Heart left ventricle (tissue), 16 donors: ENCODE data around the gene KIAA1217. TPM values are rescaled to one million over a fixed set of nuclear protein-coding genes. Genes with fewer than 3 reads are reported as not detected.
A peak's percentile ranks its signal among the peaks of the same experiment; 100 is the strongest.

Experiments
- ATAC-seq, 4 donors: fragments of 200-7000 bp; cut with Tn5 transposase; one replicate each; pipeline ENCODE4 v1.9.1; 2020 to 2022; ENCODE audit warnings: moderate library complexity in 4 of 4, mild to moderate bottlenecking in 3 of 4, moderate number of reproducible peaks in 1 of 4
- DNase-seq, 5 donors: peaks; one replicate each; pipeline ENCODE4 v3.0.0-alpha.2; 2020
- H3K27ac ChIP-seq, 12 donors: fragments of 200-600 bp; sonication (generic) in 4 of 12; one replicate each; pipeline versions ENCODE4 v1.5.0 to v1.8.0; 2016 to 2022; ENCODE audit warnings: mild to moderate bottlenecking in 2 of 12
- H3K27me3 ChIP-seq, 9 donors: fragments of 200-600 bp; sonication (generic) in 2 of 9; one replicate each; pipeline versions ENCODE4 v1.5.1 to v1.8.0; 2016 to 2022; ENCODE audit warnings: mild to moderate bottlenecking in 3 of 9
- H3K36me3 ChIP-seq, 9 donors: fragments of 200-600 bp; sonication (generic) in 2 of 9; one replicate each; pipeline versions ENCODE4 v1.5.0 to v1.8.0; 2018 to 2022; ENCODE audit warnings: mild to moderate bottlenecking in 2 of 9
- H3K4me1 ChIP-seq, 12 donors: fragments of 200-600 bp; sonication (generic) in 4 of 12; one replicate each; pipeline versions ENCODE4 v1.5.0 to v1.8.0; 2016 to 2022; ENCODE audit warnings: mild to moderate bottlenecking in 3 of 12
- H3K4me3 ChIP-seq, 12 donors: fragments of 200-600 bp; sonication (generic) in 4 of 12; one replicate each; pipeline versions ENCODE4 v1.5.0 to v1.8.0; 2017 to 2022; ENCODE audit warnings: mild to moderate bottlenecking in 9 of 12, moderate library complexity in 4 of 12
- H3K9me3 ChIP-seq, 12 donors: fragments of 200-600 bp; sonication (generic) in 4 of 12; one replicate each; pipeline versions ENCODE4 v1.5.0 to v1.8.0; 2016 to 2022; ENCODE audit warnings: mild to moderate bottlenecking in 1 of 12
- POLR2A ChIP-seq, 2 donors: fragments of 450-650 bp; IDR thresholded peaks; one replicate each; pipeline ENCODE4 v1.6.1; 2017; ENCODE audit warnings: antibody characterized with exemption in 2 of 2, mild to moderate bottlenecking in 2 of 2, moderate library complexity in 2 of 2
- WGBS, 4 donors: extraction: QIAGEN DNeasy Blood & Tissue Kit in 2 of 4; methylation state at CpG; one replicate each; pipeline versions ENCODE4 v1.1.5 to v1.1.7; 2013 to 2018; 5-methylcytosine and 5-hydroxymethylcytosine counted together
- intact Hi-C, 10 donors: fragments of 100-400 bp; cut with DNase I; formaldehyde crosslinking; loops; one replicate each; pipeline versions ENCODE4 v1.11.1 to v1.14.2; 2022
- polyA plus RNA-seq, 2 donors: library from polyadenylated mRNA; stranded (reverse); fragments of 200-250 nt; gene quantifications; one replicate each; pipeline ENCODE4 v1.2.3, GENCODE V29; 2013
- total RNA-seq, 9 donors: library from RNA; depleted of rRNA in 2 of 9; stranded (reverse); fragments of >200 nt in 2 of 9; fragmentation: NEBNext Ultra II Directional in 3 of 9; extraction: Animal tissue kit (Norgen Biotek cat#: 25700) in 3 of 9; gene quantifications; one replicate each; pipeline versions ENCODE4 v1.1.0 to v1.2.4, GENCODE V29; 2016 to 2023
- TF ChIP-seq, protein P1 (sequence below), 12 donors: fragments of 200-600 bp; sonication (generic) in 4 of 12; IDR thresholded peaks; one replicate each; pipeline versions ENCODE4 v1.5.0 to v1.8.0; 2018 to 2022; ENCODE audit warnings: antibody characterized with exemption in 12 of 12, mild to moderate bottlenecking in 5 of 12
- donor health status: ischemic (EF 13 %, LVEDD 7.1; RV severe dilation, severe dysfunction).
- donor health status: healthy with polysubstance abuse.
- donor health status: DM: no; HTN: yes; CAD: no.
- donor health status: DM: no; HTN: no; CAD: no.
- donor health status: ischemic (EF 25% LVEDD 6.9; RV normal size, moderate dysfunction).
- donor health status: ischemic (EF 25% LVEDD 5.7; RV mildly dilated, moderate dysfunction).
- donor health status: healthy.
- donor health status: DM: yes; HTN: yes; CAD: no.
- donor health status: ischemic (EF 35%, LVEDD 5.7; RV mildly dilated, moderate dysfunction).
- donor health status: nonischemic (EF 11% LVEDD 7.7; RV severe dilation, severe dysfunction).
- donor health status: DM: yes; HTN: yes; CAD: no.
- donor health status: PGD.
- donor health status: ischemic (EF 29% LVEDD 5.4; RV normal size, mild dysfunction).
- donor health status: nonischemic (EF 23%, LVEDD 6.1; RV moderate dilation, normal function).

The KIAA1217 gene
- total and polyA plus RNA-seq, 11 donors = 12.7 to 66.7 (median 33.5) TPM

DNA sequence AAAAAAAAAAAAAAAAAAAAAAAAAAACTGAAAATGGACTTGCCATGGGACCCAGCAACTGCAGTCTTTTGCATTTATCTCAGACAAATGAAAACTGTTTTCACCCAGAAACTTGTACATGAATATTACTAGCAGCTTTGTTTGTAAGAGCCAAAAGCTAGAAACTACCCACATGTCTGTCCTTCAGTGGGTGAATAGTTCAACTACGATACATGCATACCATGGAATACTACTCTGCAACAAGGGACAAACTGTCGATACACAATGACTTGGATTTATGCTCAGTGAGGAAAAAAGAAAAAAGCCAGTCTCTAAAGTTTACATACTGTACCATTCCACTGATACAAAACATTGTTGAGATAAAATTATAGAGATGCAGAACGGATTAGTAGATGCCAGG is 195.6 kb downstream of the KIAA1217 start:
- Histone ChIP-seq H3K4me1 (peaks cover 0 to 10% (median 0%) of the 10 kb centered on the region in 12 donors), H3K4me3 (no peak overlapping the region), H3K9me3 (no peaks in the 10 kb centered on the region), H3K27ac (no peak overlapping the region), H3K36me3 (no peaks in the 10 kb centered on the region), H3K27me3 (no peaks in the 10 kb centered on the region)
- ATAC-seq (no peak), DNase-seq (no peak)
- WGBS, 4 donors = 57 to 72% (median 71%) methylated on average over 3 of the region's 3 CpGs
- TF ChIP-seq, protein P1, sequence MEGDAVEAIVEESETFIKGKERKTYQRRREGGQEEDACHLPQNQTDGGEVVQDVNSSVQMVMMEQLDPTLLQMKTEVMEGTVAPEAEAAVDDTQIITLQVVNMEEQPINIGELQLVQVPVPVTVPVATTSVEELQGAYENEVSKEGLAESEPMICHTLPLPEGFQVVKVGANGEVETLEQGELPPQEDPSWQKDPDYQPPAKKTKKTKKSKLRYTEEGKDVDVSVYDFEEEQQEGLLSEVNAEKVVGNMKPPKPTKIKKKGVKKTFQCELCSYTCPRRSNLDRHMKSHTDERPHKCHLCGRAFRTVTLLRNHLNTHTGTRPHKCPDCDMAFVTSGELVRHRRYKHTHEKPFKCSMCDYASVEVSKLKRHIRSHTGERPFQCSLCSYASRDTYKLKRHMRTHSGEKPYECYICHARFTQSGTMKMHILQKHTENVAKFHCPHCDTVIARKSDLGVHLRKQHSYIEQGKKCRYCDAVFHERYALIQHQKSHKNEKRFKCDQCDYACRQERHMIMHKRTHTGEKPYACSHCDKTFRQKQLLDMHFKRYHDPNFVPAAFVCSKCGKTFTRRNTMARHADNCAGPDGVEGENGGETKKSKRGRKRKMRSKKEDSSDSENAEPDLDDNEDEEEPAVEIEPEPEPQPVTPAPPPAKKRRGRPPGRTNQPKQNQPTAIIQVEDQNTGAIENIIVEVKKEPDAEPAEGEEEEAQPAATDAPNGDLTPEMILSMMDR (IDR thresholded peaks at IDR 0.05) = no peak
- TF ChIP-seq POLR2A (IDR thresholded peaks at IDR 0.05) = no peak
- intact Hi-C loops = no loop called here

DNA sequence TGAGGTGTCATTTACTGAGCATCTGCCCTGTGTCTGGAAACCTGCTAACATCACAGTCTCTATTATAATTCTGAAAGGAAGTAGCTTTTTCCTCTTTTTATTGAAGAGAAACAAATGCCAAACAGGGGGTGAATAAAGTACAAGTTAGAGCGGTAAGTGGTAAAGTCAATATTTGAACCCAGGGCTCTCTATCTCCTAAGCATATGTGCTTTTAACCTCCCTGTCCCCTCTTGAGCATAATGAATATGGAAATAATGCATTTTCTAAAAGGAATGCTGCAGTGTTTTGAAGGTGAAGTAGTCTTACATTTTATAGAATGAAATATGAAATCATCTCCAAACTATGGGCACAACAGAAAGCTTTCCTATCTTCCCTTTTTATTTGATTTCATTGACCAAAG is 196.7 kb downstream of the KIAA1217 start:
- intact Hi-C loops = no loop called here
- no peak for DNase-seq
- no peak overlapping the region for H3K27ac ChIP-seq

DNA sequence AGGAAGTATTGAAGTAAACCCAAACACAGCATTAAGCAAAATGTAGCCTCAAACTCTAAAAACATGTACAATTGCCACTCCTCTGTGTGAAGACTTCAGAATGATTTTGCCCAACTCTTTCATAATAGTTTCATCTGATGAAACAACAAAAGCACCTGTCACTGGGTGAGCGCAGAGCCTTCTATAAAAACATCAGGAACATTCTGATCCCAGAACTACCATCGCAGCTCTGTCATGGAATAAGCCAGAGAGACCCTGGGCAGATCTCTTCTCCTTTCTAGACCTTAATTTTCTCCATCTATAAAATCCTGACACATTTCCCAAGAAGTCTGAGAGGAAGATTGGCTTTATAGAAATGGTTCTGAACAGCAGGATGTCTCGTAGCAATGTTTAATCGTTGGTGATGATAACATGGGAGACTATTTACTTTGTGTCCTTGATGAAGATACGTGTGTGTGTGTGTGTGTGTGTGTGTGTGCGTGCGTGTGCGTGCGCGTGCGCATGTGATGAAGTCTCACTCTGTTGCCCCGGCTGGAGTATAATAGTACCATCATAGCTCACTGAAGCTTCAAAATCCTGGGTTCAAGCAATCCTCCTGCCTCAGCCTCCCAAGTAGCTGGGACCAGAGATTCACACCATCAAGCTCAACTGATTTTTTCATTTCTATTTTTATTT is 198.0 kb downstream of the KIAA1217 start:
- intact Hi-C loops = no loop called here
- peak in 2 of 4 donors; percentile 32 to 60 for ATAC-seq
- no peak for DNase-seq
- TF ChIP-seq POLR2A (IDR thresholded peaks at IDR 0.05) = no peak
- TF ChIP-seq, protein P1 (IDR thresholded peaks at IDR 0.05) = no peak
- H3K27me3 ChIP-seq = no peaks in the 10 kb centered on the region
- H3K27ac ChIP-seq = no peak overlapping the region
- H3K36me3 ChIP-seq = no peaks in the 10 kb centered on the region
- peaks cover 0 to 19% (median 0%) of the 10 kb centered on the region in 12 donors for H3K4me1 ChIP-seq
- no peak overlapping the region for H3K4me3 ChIP-seq
- 92 to 97% (median 93%) methylated on average over 12 of the region's 12 CpGs for WGBS, 4 donors
- no peaks in the 10 kb centered on the region for H3K9me3 ChIP-seq

More for the DNA sequence above, 196.7 kb downstream of the KIAA1217 start:
- ATAC-seq = no peak
- Histone ChIP-seq H3K4me3 (no peak overlapping the region), H3K27me3 (no peaks in the 10 kb centered on the region), H3K9me3 (no peaks in the 10 kb centered on the region), H3K36me3 (no peaks in the 10 kb centered on the region), H3K4me1 (peaks cover 0 to 10% (median 0%) of the 10 kb centered on the region in 12 donors)
- TF ChIP-seq, protein P1 (IDR thresholded peaks at IDR 0.05) = no peak
- TF ChIP-seq POLR2A (IDR thresholded peaks at IDR 0.05) = no peak
- 75 to 89% (median 84%) methylated on average over 1 of the region's 1 CpG for WGBS, 4 donors

DNA sequence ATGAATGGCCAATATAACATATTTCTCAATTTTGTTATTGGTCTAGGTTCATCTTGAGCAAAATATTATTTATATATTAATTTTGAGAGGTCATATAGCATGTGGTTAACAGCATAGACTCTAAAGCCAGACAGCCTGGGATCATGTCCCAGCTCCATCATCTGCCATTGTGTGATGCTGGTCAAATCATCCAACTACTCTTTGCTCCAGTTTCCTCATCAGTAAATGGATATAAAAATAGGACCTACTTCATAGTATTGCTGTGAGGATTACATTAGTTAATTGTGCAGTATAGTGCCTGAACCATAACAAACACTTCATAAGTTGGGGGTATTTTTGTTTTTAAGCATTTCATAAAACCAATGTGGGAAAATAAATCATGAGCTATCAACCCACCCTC is 199.0 kb downstream of the KIAA1217 start:
- no peak for DNase-seq
- intact Hi-C loops = no loop called here

More for the DNA sequence above, 199.0 kb downstream of the KIAA1217 start:
- Histone ChIP-seq H3K36me3 (no peaks in the 10 kb centered on the region), H3K4me1 (peaks cover 0 to 20% (median 2%) of the 10 kb centered on the region in 12 donors), H3K27me3 (no peaks in the 10 kb centered on the region), H3K27ac (no peak overlapping the region), H3K9me3 (peaks cover 0 to 3% (median 0%) of the 10 kb centered on the region in 12 donors), H3K4me3 (no peak overlapping the region)
- TF ChIP-seq POLR2A (IDR thresholded peaks at IDR 0.05) = no peak
- TF ChIP-seq, protein P1 (IDR thresholded peaks at IDR 0.05) = no peak
- no peak for ATAC-seq
